IMR-90 (cell line): ENCODE data around the gene SLC25A19. TPM values are rescaled to one million over a fixed set of nuclear protein-coding genes. Genes with fewer than 3 reads are reported as not detected.

ENCODE experiments used
- ATAC-seq: fragments of 200-7000 bp; cut with Tn5 transposase; 2 replicates; pipeline ENCODE4 v1.9.1; 2020; ENCODE audit warnings: low read depth, mild to moderate bottlenecking, moderate library complexity
- BruUV-seq: library from RNA; stranded (reverse); fragments of 400-500 nt; replicated peaks from 2 replicates; lab custom pipeline; 2021; lab: Mats Ljungman, UMichigan
- CTCF ChIA-PET: fragments of 300-600 bp; formaldehyde crosslinking; extraction: SDS; loops from one replicate; lab custom pipeline; 2021; ENCODE audit warnings: antibody characterized with exemption; lab: Yijun Ruan, JAX
- POLR2A ChIA-PET: fragments of 300-600 bp; sonication (Branson Sonifier 250); formaldehyde crosslinking; loops from one replicate; lab custom pipeline; 2022; ENCODE audit warnings: antibody characterized with exemption; ENCODE audit not compliant: unreplicated experiment; lab: Charles Lee
- DNase-seq: peaks from one replicate; pipeline ENCODE4 v3.0.0; 2013
- H2AFZ ChIP-seq: replicated peaks from 2 replicates; pipeline ENCODE3; 2013; ENCODE audit warnings: low read length, mild to moderate bottlenecking; ENCODE audit not compliant: poor library complexity
- H2AK5ac ChIP-seq: 2 replicates; pipeline ENCODE4 v1.6.1; 2013; ENCODE audit warnings: low read depth, low read length, inconsistent platforms
- H2AK9ac ChIP-seq: replicated peaks from 2 replicates; pipeline ENCODE3; 2013; ENCODE audit warnings: mild to moderate bottlenecking, low read depth, low read length, moderate library complexity; ENCODE audit not compliant: poor library complexity
- H2BK120ac ChIP-seq: 2 replicates; pipeline ENCODE4 v1.6.1; 2013; ENCODE audit warnings: low read depth, low read length, inconsistent platforms
- H2BK15ac ChIP-seq: 3 replicates; pipeline ENCODE4 v1.6.1; 2013; ENCODE audit warnings: low read depth, low read length, inconsistent platforms
- H2BK20ac ChIP-seq: 2 replicates; pipeline ENCODE4 v1.6.1; 2013; ENCODE audit warnings: low read depth, mild to moderate bottlenecking, inconsistent platforms, low read length, moderate library complexity
- H2BK5ac ChIP-seq: 2 replicates; pipeline ENCODE4 v1.6.1; 2013; ENCODE audit warnings: mild to moderate bottlenecking, low read depth, low read length, inconsistent platforms; ENCODE audit not compliant: poor library complexity, severe bottlenecking
- H3K14ac ChIP-seq: replicated peaks from 2 replicates; pipeline ENCODE4 v1.6.1; 2013; ENCODE audit warnings: low read depth, low read length, inconsistent platforms
- H3K18ac ChIP-seq: 2 replicates; pipeline ENCODE4 v1.6.1; 2013; ENCODE audit warnings: low read depth, low read length, control low read depth
- H3K23ac ChIP-seq: 2 replicates; pipeline ENCODE4 v1.6.1; 2013; ENCODE audit warnings: low read depth, low read length, inconsistent platforms
- H3K27ac ChIP-seq: 2 replicates; pipeline ENCODE4 v1.5.1; 2013; ENCODE audit warnings: mild to moderate bottlenecking, control low read depth, low read length; ENCODE audit not compliant: insufficient read depth
- H3K27me3 ChIP-seq: 2 replicates; pipeline ENCODE4 v1.6.1; 2013; ENCODE audit warnings: low read length; ENCODE audit not compliant: control insufficient read depth, insufficient read depth
- H3K36me3 ChIP-seq: 2 replicates; pipeline ENCODE4 v1.6.1; 2013; ENCODE audit warnings: low read length, mixed read lengths; ENCODE audit not compliant: control insufficient read depth, insufficient read depth
- H3K4ac ChIP-seq: 2 replicates; pipeline ENCODE4 v1.6.1; 2013; ENCODE audit warnings: low read depth, low read length, inconsistent platforms
- H3K4me1 ChIP-seq: 2 replicates; pipeline ENCODE4 v1.6.1; 2013; ENCODE audit warnings: low read length, mixed read lengths; ENCODE audit not compliant: control insufficient read depth, insufficient read depth
- H3K4me2 ChIP-seq: 2 replicates; pipeline ENCODE4 v1.6.1; 2013; ENCODE audit warnings: low read depth, mild to moderate bottlenecking, control low read depth, low read length, moderate library complexity
- H3K4me3 ChIP-seq: 2 replicates; pipeline ENCODE4 v1.5.1; 2013; ENCODE audit warnings: low read depth, mild to moderate bottlenecking, control low read depth, low read length, moderate library complexity; ENCODE audit not compliant: insufficient read depth
- H3K56ac ChIP-seq: 2 replicates; pipeline ENCODE4 v1.6.1; 2013; ENCODE audit warnings: low read length, inconsistent platforms; ENCODE audit not compliant: insufficient read depth; ENCODE audit errors: extremely low read depth
- H3K79me1 ChIP-seq, 2 experiments: 2 replicates each; pipeline ENCODE4 v1.6.1; 2013; ENCODE audit warnings: low read length in 2 of 2, inconsistent platforms in 1 of 2, low read depth in 1 of 2
- H3K9ac ChIP-seq: 2 replicates; pipeline ENCODE4 v1.6.1; 2013; ENCODE audit warnings: low read depth, low read length, control low read depth
- H3K9me1 ChIP-seq: 2 replicates; pipeline ENCODE4 v1.6.1; 2013; ENCODE audit warnings: low read length, inconsistent platforms; ENCODE audit not compliant: insufficient read depth
- H3K9me3 ChIP-seq: 2 replicates; pipeline ENCODE4 v1.6.1; 2013; ENCODE audit warnings: low read length; ENCODE audit not compliant: control insufficient read depth, insufficient read depth
- H4K20me1 ChIP-seq: 2 replicates; pipeline ENCODE4 v1.6.1; 2013; ENCODE audit warnings: low read length, inconsistent platforms; ENCODE audit not compliant: insufficient read depth
- H4K5ac ChIP-seq: 2 replicates; pipeline ENCODE4 v1.6.1; 2013; ENCODE audit warnings: mild to moderate bottlenecking, low read depth, low read length, control low read depth
- H4K8ac ChIP-seq, 2 experiments: 2 replicates each; pipeline ENCODE4 v1.6.1; 2013; ENCODE audit warnings: low read depth in 2 of 2, low read length in 2 of 2, control low read depth in 1 of 2, inconsistent platforms in 1 of 2
- H4K91ac ChIP-seq: 2 replicates; pipeline ENCODE4 v1.6.1; 2013; ENCODE audit warnings: low read depth, low read length, inconsistent platforms; ENCODE audit not compliant: insufficient read depth
- BHLHE40 ChIP-seq: fragments of 150-350 bp; IDR thresholded peaks from 2 replicates; pipeline ENCODE4 v1.6.1; 2016; ENCODE audit warnings: mild to moderate bottlenecking, low read depth, low read length
- CEBPB ChIP-seq: IDR thresholded peaks from 2 replicates; pipeline ENCODE4 v1.6.1; 2012; ENCODE audit warnings: low read depth, low read length, improper control_type of control experiment
- CHD1 ChIP-seq: IDR thresholded peaks from 2 replicates; pipeline ENCODE4 v1.6.1; 2012; ENCODE audit warnings: low read depth, low read length, improper control_type of control experiment
- CTCF ChIP-seq: conservative IDR thresholded peaks from 2 replicates; pipeline ENCODE4 v1.5.1; 2012; ENCODE audit warnings: mild to moderate bottlenecking, low read depth, low read length, improper control_type of control experiment
- ELK1 ChIP-seq: fragments of 150-350 bp; IDR thresholded peaks from 2 replicates; pipeline ENCODE4 v1.6.1; 2016; ENCODE audit warnings: low read depth, mild to moderate bottlenecking, low read length, moderate library complexity, borderline replicate concordance
- FOS ChIP-seq: fragments of 150-350 bp; IDR thresholded peaks from 2 replicates; pipeline ENCODE4 v1.6.1; 2016; ENCODE audit warnings: low read depth, low read length
- MAFK ChIP-seq: IDR thresholded peaks from 2 replicates; pipeline ENCODE4 v1.6.1; 2012; ENCODE audit warnings: low read depth, low read length, improper control_type of control experiment
- MAZ ChIP-seq: IDR thresholded peaks from 2 replicates; pipeline ENCODE4 v1.6.1; 2012; ENCODE audit warnings: low read depth, mild to moderate bottlenecking, low read length, improper control_type of control experiment, moderate library complexity, borderline replicate concordance
- MXI1 ChIP-seq: IDR thresholded peaks from 2 replicates; pipeline ENCODE4 v1.6.1; 2012; ENCODE audit warnings: low read depth, mild to moderate bottlenecking, low read length, moderate library complexity, borderline replicate concordance
- NFE2L2 ChIP-seq: fragments of 150-350 bp; IDR thresholded peaks from 2 replicates; pipeline ENCODE4 v1.6.1; 2016; ENCODE audit warnings: low read depth, mild to moderate bottlenecking, low read length
- POLR2A ChIP-seq: IDR thresholded peaks from 2 replicates; pipeline ENCODE4 v1.6.1; 2012; ENCODE audit warnings: mild to moderate bottlenecking, low read depth, low read length
- RAD21 ChIP-seq: IDR thresholded peaks from 2 replicates; pipeline ENCODE4 v1.6.1; 2012; ENCODE audit warnings: low read length, improper control_type of control experiment
- SMC3 ChIP-seq: fragments of 150-350 bp; IDR thresholded peaks from 2 replicates; pipeline ENCODE4 v1.6.1; 2016; ENCODE audit warnings: low read depth, mild to moderate bottlenecking, antibody characterized with exemption, low read length, moderate library complexity
- whole genome bisulfite sequencing, 2 experiments: methylation state at CpG; one replicate each; pipeline versions ENCODE4 v1.1.5 to v1.1.7; 2013; ENCODE audit warnings: missing lambda C conversion rate in 2 of 2; ENCODE audit not compliant: insufficient read length in 1 of 2; ENCODE audit errors: extremely low coverage in 2 of 2; 5-methylcytosine and 5-hydroxymethylcytosine counted together
- dilution Hi-C: fragments of 300-500 bp; cut with HindIII; formaldehyde crosslinking; loops from one replicate; pipeline ENCODE4 v1.14.3; 2018; ENCODE audit warnings: low sequenced_read_pairs; ENCODE audit not compliant: unreplicated experiment
- in situ Hi-C: fragments of 300-500 bp; cut with MboI; formaldehyde crosslinking; loops from 3 replicates; pipeline ENCODE4 v1.14.3; 2019; ENCODE audit warnings: low sequenced_read_pairs, inconsistent platforms, mixed read lengths
- intact Hi-C: fragments of 100-400 bp; cut with micrococcal nuclease; formaldehyde crosslinking; loops from 2 replicates; pipeline ENCODE4 v1.10.0; 2022
- polyA plus RNA-seq, 3 experiments: library from polyadenylated mRNA; depleted of rRNA; stranded (reverse); fragments of >200 nt; gene quantifications; 2 replicates each; pipeline ENCODE4 v1.2.3, GENCODE V29; 2012; ENCODE audit warnings: low replicate concordance in 1 of 3
- total RNA-seq: library from RNA; depleted of rRNA; stranded (reverse); fragments of >200 nt; gene quantifications from 2 replicates; pipeline ENCODE4 v1.2.3, GENCODE V29; 2012
- TF ChIP-seq, protein P1 (sequence below): fragments of 150-350 bp; IDR thresholded peaks from 2 replicates; pipeline ENCODE4 v1.6.1; 2017; ENCODE audit warnings: mild to moderate bottlenecking, antibody characterized with exemption, low read length, low read depth

The SLC25A19 gene
- total and polyA plus RNA-seq, 2 of the 4 experiments (the other 2 are of a cell fraction), result 9.1 to 9.2 TPM

- H3K18ac ChIP-seq, result no peak overlapping the region
- H2BK120ac ChIP-seq, result no peak overlapping the region
- no peak overlapping the region for H3K4me3 ChIP-seq
- ChIA-PET POLR2A (no interaction called here), CTCF (interaction anchor here (1.4 kb wide), 1 partner anchor 68 kb away, joined by 3 read pairs; no protein-coding TSS in a partner anchor)
- H2AK9ac ChIP-seq, result no peak overlapping the region
- H2BK5ac ChIP-seq, result no peak overlapping the region
- no peak overlapping the region for H3K23ac ChIP-seq
- no TSS peak for BruUV-seq
- peaks cover 11% of the 10 kb centered on the region for H3K9me1 ChIP-seq
- no peak for TF ChIP-seq CHD1
- no peak for TF ChIP-seq CTCF
- TF ChIP-seq BHLHE40, result no peak
- no peak for TF ChIP-seq CEBPB
- no peak for TF ChIP-seq SMC3
- TF ChIP-seq FOS, result no peak
- TF ChIP-seq ELK1, result no peak
- TF ChIP-seq MXI1, result no peak
- TF ChIP-seq RAD21, result no peak
- TF ChIP-seq MAZ, result no peak
- TF ChIP-seq POLR2A, result no peak
- no peak for TF ChIP-seq NFE2L2
- TF ChIP-seq, protein P1, sequence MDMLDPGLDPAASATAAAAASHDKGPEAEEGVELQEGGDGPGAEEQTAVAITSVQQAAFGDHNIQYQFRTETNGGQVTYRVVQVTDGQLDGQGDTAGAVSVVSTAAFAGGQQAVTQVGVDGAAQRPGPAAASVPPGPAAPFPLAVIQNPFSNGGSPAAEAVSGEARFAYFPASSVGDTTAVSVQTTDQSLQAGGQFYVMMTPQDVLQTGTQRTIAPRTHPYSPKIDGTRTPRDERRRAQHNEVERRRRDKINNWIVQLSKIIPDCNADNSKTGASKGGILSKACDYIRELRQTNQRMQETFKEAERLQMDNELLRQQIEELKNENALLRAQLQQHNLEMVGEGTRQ, result no peak
- TF ChIP-seq MAFK, result no peak
- in situ Hi-C loops (no loop called here), intact Hi-C loops (loop anchor here (5.0 kb wide), 1 partner anchor 36 kb away; no protein-coding TSS in a partner anchor), dilution Hi-C loops (no loop called here)
- H3K36me3 ChIP-seq, result peaks cover 23% of the 10 kb centered on the region
- H2BK20ac ChIP-seq, result no peak overlapping the region
- no peak overlapping the region for H3K27ac ChIP-seq
- no peak overlapping the region for H3K9ac ChIP-seq
- H3K4me2 ChIP-seq, result no peak overlapping the region
- H3K14ac ChIP-seq, result peak overlapping the region; percentile 77; the same call in 1 of the 2 replicates
- no peak overlapping the region for H3K56ac ChIP-seq
- H3K4ac ChIP-seq, result no peak overlapping the region
- no peaks in the 10 kb centered on the region for H3K27me3 ChIP-seq
- no peak overlapping the region for H4K91ac ChIP-seq
- no peak overlapping the region for H4K5ac ChIP-seq
- no peak overlapping the region for H2BK15ac ChIP-seq
- no peak overlapping the region for H2AFZ ChIP-seq
- H3K79me1 ChIP-seq, result peaks cover 16 to 58% of the 10 kb centered on the region in 2 experiments
- peak; percentile 35 for DNase-seq
- no peaks in the 10 kb centered on the region for H3K9me3 ChIP-seq
- H4K8ac ChIP-seq, result no peak overlapping the region
- no peak overlapping the region for H2AK5ac ChIP-seq
- H4K20me1 ChIP-seq, result peaks cover 16% of the 10 kb centered on the region; the same call in 1 of the 2 replicates
- H3K4me1 ChIP-seq, result peaks cover 5% of the 10 kb centered on the region
- ATAC-seq, result no peak
- 88% methylated on average over 1 of the region's 7 CpGs; no CpG with 5 or more reads in 1 of the 2 experiments for WGBS, 2 experiments
Observed at GRCh38 chr17:75325827-75326225, 36.6 kb upstream of the SLC25A19 start.
